ENCODE measurements around the gene PDZRN3. TPM values are rescaled to one million over a fixed set of nuclear protein-coding genes. Genes with fewer than 3 reads are reported as not detected.

PDZRN3 gene
- total and polyA plus RNA-seq, 2 experiments from 2014 or later, result 22.3 to 35.6 TPM

GRCh38 chr3:73623346-73623745 is 1.4 kb downstream of the PDZRN3 start:
- in situ Hi-C loops (cut with MboI), result no loop called here
- H3K27ac ChIP-seq, result peak overlapping the region; percentile 86

GRCh38 chr3:73622091-73622805 is 2.5 kb downstream of the PDZRN3 start:
- Histone ChIP-seq H3F3A (ENCODE audit: insufficient read depth) (peaks cover 7% of the 10 kb centered on the region; the same call in 1 of the 2 replicates), H4K20me1 (ENCODE audit: insufficient read depth) (no peaks in the 10 kb centered on the region), H3K27ac (peak overlapping the region; percentile 37), H3K27me3 (replicated peaks; ENCODE audit: insufficient read depth) (no peaks in the 10 kb centered on the region), H3K9ac (peak overlapping the region; percentile 85), H3K4me1 (ENCODE audit: insufficient read depth) (peaks cover 36% of the 10 kb centered on the region), H3K4me2 (ENCODE audit: unreplicated experiment) (peak overlapping the region; percentile 94), H3K9me3 (ENCODE audit: low read depth) (no peaks in the 10 kb centered on the region), H2AFZ (peak overlapping the region; percentile 49), H3K9me2 (ENCODE audit: insufficient read depth) (no peaks in the 10 kb centered on the region), H3K36me3 (ENCODE audit: low read depth) (no peaks in the 10 kb centered on the region), H3K4me3 (peak overlapping the region; percentile 94), H3K79me2 (ENCODE audit: insufficient read depth) (peaks cover 74% of the 10 kb centered on the region)
- 1 to 3% methylated on average over 10 of the region's 10 CpGs for WGBS, 2 experiments (ENCODE audit: low coverage in 1 of 2, low lambda C conversion rate in 2 of 2, missing lambda C conversion rate in 2 of 2)
- peak; percentile 65 for DNase-seq
- in situ Hi-C loops (cut with MboI), result no loop called here
- no peak for TF ChIP-seq EZH2phosphoT487 (IDR thresholded peaks at IDR 0.05; ENCODE audit: insufficient read depth, low read depth)
- no peak for TF ChIP-seq EZH2 (IDR thresholded peaks at IDR 0.05; ENCODE audit: insufficient read depth, poor library complexity, severe bottlenecking)

More at GRCh38 chr3:73623346-73623745, 1.4 kb downstream of the PDZRN3 start:
- Histone ChIP-seq H3K9ac (peak overlapping the region; percentile 85), H3K36me3 (ENCODE audit: low read depth) (no peaks in the 10 kb centered on the region), H3F3A (ENCODE audit: insufficient read depth) (peaks cover 7% of the 10 kb centered on the region; the same call in 1 of the 2 replicates), H3K9me2 (ENCODE audit: insufficient read depth) (no peaks in the 10 kb centered on the region), H3K4me1 (ENCODE audit: insufficient read depth) (peaks cover 34% of the 10 kb centered on the region), H3K4me3 (peak overlapping the region; percentile 94), H3K9me3 (ENCODE audit: low read depth) (no peaks in the 10 kb centered on the region), H3K4me2 (ENCODE audit: unreplicated experiment) (peak overlapping the region; percentile 94), H2AFZ (peak overlapping the region; percentile 57), H3K27me3 (replicated peaks; ENCODE audit: insufficient read depth) (no peaks in the 10 kb centered on the region), H4K20me1 (ENCODE audit: insufficient read depth) (no peaks in the 10 kb centered on the region), H3K79me2 (ENCODE audit: insufficient read depth) (peaks cover 63% of the 10 kb centered on the region)
- 3% methylated on average over 4 of the region's 4 CpGs for WGBS, 2 experiments (ENCODE audit: low coverage in 1 of 2, low lambda C conversion rate in 2 of 2, missing lambda C conversion rate in 2 of 2)
- peak; percentile 41 for DNase-seq
- TF ChIP-seq EZH2phosphoT487 (IDR thresholded peaks at IDR 0.05; ENCODE audit: insufficient read depth, low read depth), result no peak
- no peak for TF ChIP-seq EZH2 (IDR thresholded peaks at IDR 0.05; ENCODE audit: insufficient read depth, poor library complexity, severe bottlenecking)

- peak; percentile 40 for DNase-seq
- Histone ChIP-seq H3K36me3 (ENCODE audit: low read depth) (no peaks in the 10 kb centered on the region), H4K20me1 (ENCODE audit: insufficient read depth) (no peaks in the 10 kb centered on the region), H2AFZ (peak overlapping the region; percentile 49), H3K4me3 (peak overlapping the region; percentile 94), H3K9me3 (ENCODE audit: low read depth) (no peaks in the 10 kb centered on the region), H3K27ac (peak overlapping the region; percentile 37), H3F3A (ENCODE audit: insufficient read depth) (peaks cover 7% of the 10 kb centered on the region; the same call in 1 of the 2 replicates), H3K27me3 (replicated peaks; ENCODE audit: insufficient read depth) (no peaks in the 10 kb centered on the region), H3K4me1 (ENCODE audit: insufficient read depth) (peaks cover 35% of the 10 kb centered on the region), H3K9me2 (ENCODE audit: insufficient read depth) (no peaks in the 10 kb centered on the region), H3K4me2 (ENCODE audit: unreplicated experiment) (peak overlapping the region; percentile 94), H3K79me2 (ENCODE audit: insufficient read depth) (peaks cover 82% of the 10 kb centered on the region), H3K9ac (peak overlapping the region; percentile 85)
- no peak for TF ChIP-seq EZH2 (IDR thresholded peaks at IDR 0.05; ENCODE audit: insufficient read depth, poor library complexity, severe bottlenecking)
- no peak for TF ChIP-seq EZH2phosphoT487 (IDR thresholded peaks at IDR 0.05; ENCODE audit: insufficient read depth, low read depth)
- WGBS, 2 experiments (ENCODE audit: low coverage in 1 of 2, low lambda C conversion rate in 2 of 2, missing lambda C conversion rate in 2 of 2), result 0 to 5% methylated on average over 4 of the region's 4 CpGs
- in situ Hi-C loops (cut with MboI), result no loop called here
Measured at GRCh38 chr3:73621388-73621787, 3.4 kb downstream of the PDZRN3 start.

GRCh38 chr3:73618461-73618860 is 6.3 kb downstream of the PDZRN3 start:
- TF ChIP-seq EZH2 (IDR thresholded peaks at IDR 0.05; ENCODE audit: insufficient read depth, poor library complexity, severe bottlenecking) (no peak), EZH2phosphoT487 (IDR thresholded peaks at IDR 0.05; ENCODE audit: insufficient read depth, low read depth) (no peak)
- Histone ChIP-seq H3K4me3 (no peak overlapping the region), H3K9ac (no peak overlapping the region), H4K20me1 (ENCODE audit: insufficient read depth) (no peaks in the 10 kb centered on the region), H2AFZ (no peak overlapping the region), H3K27ac (no peak overlapping the region), H3K4me1 (ENCODE audit: insufficient read depth) (peaks cover 45% of the 10 kb centered on the region), H3K4me2 (ENCODE audit: unreplicated experiment) (peak overlapping the region; percentile 34), H3K36me3 (ENCODE audit: low read depth) (no peaks in the 10 kb centered on the region), H3K27me3 (replicated peaks; ENCODE audit: insufficient read depth) (no peaks in the 10 kb centered on the region), H3K9me2 (ENCODE audit: insufficient read depth) (no peaks in the 10 kb centered on the region), H3K79me2 (ENCODE audit: insufficient read depth) (peaks cover 98% of the 10 kb centered on the region), H3F3A (ENCODE audit: insufficient read depth) (peaks cover 28% of the 10 kb centered on the region), H3K9me3 (ENCODE audit: low read depth) (no peaks in the 10 kb centered on the region)
- 5 to 10% methylated on average over 2 of the region's 2 CpGs for WGBS, 2 experiments (ENCODE audit: low coverage in 1 of 2, low lambda C conversion rate in 2 of 2, missing lambda C conversion rate in 2 of 2)
- peak; percentile 66 for DNase-seq
- in situ Hi-C loops (cut with MboI), result loop anchor here (10.0 kb wide), 2 partner anchors 226 to 514 kb away; no protein-coding TSS in a partner anchor
